H1 (cell line): ENCODE results near the gene CDH22. TPM values are rescaled to one million over a fixed set of nuclear protein-coding genes. Genes with fewer than 3 reads are reported as not detected.

ENCODE experiments used
- CTCF ChIA-PET: fragments of 300-600 bp; sonication (Branson Sonifier 250); formaldehyde crosslinking; loops from one replicate; lab custom pipeline; 2021; ENCODE audit not compliant: partially characterized antibody; lab: Charles Lee
- POLR2A ChIA-PET: fragments of 300-600 bp; sonication (Branson Sonifier 250); formaldehyde crosslinking; loops from one replicate; lab custom pipeline; 2021; ENCODE audit warnings: inconsistent platforms; ENCODE audit not compliant: partially characterized antibody; lab: Charles Lee
- DNase-seq, 2 experiments: peaks; one replicate each; pipeline versions ENCODE4 v3.0.0 to v3.0.0-alpha.2; 2010 to 2022; ENCODE audit warnings: low spot score in 2 of 2, low read depth in 1 of 2, mixed read lengths in 1 of 2
- FAIRE-seq: peaks from 2 replicates; lab custom pipeline; 2011; peaks lifted over from hg19 to GRCh38; lab: Jason Lieb, UNC
- H2AFZ ChIP-seq: 2 replicates; pipeline ENCODE4 v1.8.1; 2012; ENCODE audit warnings: low read length, inconsistent platforms
- H2AK5ac ChIP-seq: 2 replicates; pipeline ENCODE4 v1.6.1; 2013; ENCODE audit warnings: low read depth, low read length
- H2BK120ac ChIP-seq: replicated peaks from 2 replicates; pipeline ENCODE3; 2013; ENCODE audit warnings: low read depth, low read length, inconsistent platforms
- H2BK12ac ChIP-seq: 2 replicates; pipeline ENCODE4 v1.6.1; 2013; ENCODE audit warnings: low read depth, low read length
- H2BK15ac ChIP-seq: 2 replicates; pipeline ENCODE4 v1.6.1; 2013; ENCODE audit warnings: low read length
- H2BK20ac ChIP-seq: 2 replicates; pipeline ENCODE4 v1.6.1; 2013; ENCODE audit warnings: low read length
- H2BK5ac ChIP-seq: 2 replicates; pipeline ENCODE4 v1.6.1; 2013; ENCODE audit warnings: low read depth, low read length
- H3K14ac ChIP-seq: 2 replicates; pipeline ENCODE4 v1.6.1; 2013; ENCODE audit warnings: inconsistent platforms; ENCODE audit not compliant: insufficient read length
- H3K18ac ChIP-seq: 2 replicates; pipeline ENCODE4 v1.6.1; 2013; ENCODE audit warnings: low read length; ENCODE audit errors: extremely low read depth
- H3K23ac ChIP-seq: 2 replicates; pipeline ENCODE4 v1.6.1; 2013; ENCODE audit warnings: inconsistent platforms; ENCODE audit not compliant: insufficient read length
- H3K23me2 ChIP-seq: 2 replicates; pipeline ENCODE4 v1.6.1; 2013; ENCODE audit warnings: low read depth, low read length
- H3K27ac ChIP-seq: 2 replicates; pipeline ENCODE4 v1.6.1; 2011; ENCODE audit warnings: low read depth, low read length, inconsistent platforms
- H3K27me3 ChIP-seq, 4 experiments: replicated peaks in 1 of 4; 1 replicate in 1 of 4; 2 replicates in 3 of 4; pipeline versions ENCODE4 v1.6.1 to v1.8.1; 2011 to 2013; ENCODE audit warnings: low read length in 3 of 4, mild to moderate bottlenecking in 3 of 4, inconsistent platforms in 2 of 4, mixed read lengths in 2 of 4, moderate library complexity in 1 of 4; ENCODE audit not compliant: control insufficient read depth in 3 of 4, insufficient read depth in 3 of 4; ENCODE audit errors: extremely low read depth in 1 of 4
- H3K36me3 ChIP-seq, 4 experiments: 2 replicates each; pipeline versions ENCODE4 v1.6.1 to v1.8.1; 2011 to 2013; ENCODE audit warnings: mild to moderate bottlenecking in 4 of 4, low read length in 3 of 4, moderate library complexity in 2 of 4, control low read depth in 1 of 4, inconsistent platforms in 1 of 4; ENCODE audit not compliant: insufficient read depth in 4 of 4, control insufficient read depth in 2 of 4
- H3K4ac ChIP-seq: replicated peaks from 2 replicates; pipeline ENCODE3; 2013; ENCODE audit warnings: low read length, low read depth, mixed read lengths, inconsistent platforms; ENCODE audit not compliant: insufficient read length
- H3K4me1 ChIP-seq, 4 experiments: replicated peaks in 1 of 4; 1 replicate in 1 of 4; 2 replicates in 3 of 4; pipeline versions ENCODE4 v1.6.1 to v1.8.1; 2011 to 2013; ENCODE audit warnings: low read length in 3 of 4, inconsistent platforms in 2 of 4, mixed read lengths in 1 of 4; ENCODE audit not compliant: insufficient read depth in 4 of 4, control insufficient read depth in 3 of 4
- H3K4me2 ChIP-seq, 2 experiments: 2 replicates each; pipeline versions ENCODE4 v1.6.1 to v1.8.1; 2011 to 2013; ENCODE audit warnings: low read depth in 2 of 2, low read length in 2 of 2, control low read depth in 1 of 2, inconsistent platforms in 1 of 2, mild to moderate bottlenecking in 1 of 2; ENCODE audit not compliant: insufficient read depth in 1 of 2
- H3K4me3 ChIP-seq, 4 experiments: fragments of 200-600, 300-600 bp in 1 of 4; sonication (generic), shearing (Covaris generic), sonication (Bioruptor Twin) in 1 of 4; 2 replicates each; pipeline versions ENCODE4 v1.5.1 to v1.8.1; 2011 to 2016; ENCODE audit warnings: low read length in 4 of 4, low read depth in 3 of 4, control low read depth in 2 of 4, inconsistent platforms in 2 of 4, mild to moderate bottlenecking in 2 of 4, mixed read lengths in 1 of 4, moderate library complexity in 1 of 4; ENCODE audit not compliant: insufficient read depth in 2 of 4; ENCODE audit errors: extremely low read depth in 1 of 4
- H3K56ac ChIP-seq: replicated peaks from 2 replicates; pipeline ENCODE3; 2013; ENCODE audit warnings: low read depth, mild to moderate bottlenecking, mixed read lengths, low read length, inconsistent platforms; ENCODE audit not compliant: insufficient read length
- H3K79me1 ChIP-seq: 2 replicates; pipeline ENCODE4 v1.6.1; 2013; ENCODE audit warnings: low read depth, low read length, control low read depth
- H3K79me2 ChIP-seq, 2 experiments: 2 replicates each; pipeline versions ENCODE4 v1.6.1 to v1.8.1; 2012 to 2013; ENCODE audit warnings: low read length in 2 of 2, mild to moderate bottlenecking in 2 of 2, inconsistent platforms in 1 of 2; ENCODE audit not compliant: insufficient read depth in 2 of 2, control insufficient read depth in 1 of 2
- H3K9ac ChIP-seq, 4 experiments: replicated peaks in 1 of 4; 1 replicate in 1 of 4; 2 replicates in 3 of 4; pipeline versions ENCODE4 v1.6.1 to v1.8.1; 2011 to 2013; ENCODE audit warnings: low read depth in 3 of 4, low read length in 3 of 4, control low read depth in 2 of 4, mild to moderate bottlenecking in 2 of 4, moderate library complexity in 2 of 4, inconsistent platforms in 1 of 4; ENCODE audit errors: extremely low read depth in 1 of 4
- H3K9me3 ChIP-seq, 2 experiments: 2 replicates each; pipeline versions ENCODE4 v1.6.1 to v1.8.1; 2012 to 2013; ENCODE audit warnings: mild to moderate bottlenecking in 2 of 2, moderate library complexity in 2 of 2, control low read depth in 1 of 2, inconsistent platforms in 1 of 2, low read depth in 1 of 2, low read length in 1 of 2, mixed read lengths in 1 of 2; ENCODE audit not compliant: insufficient read depth in 2 of 2
- H4K20me1 ChIP-seq, 2 experiments: replicated peaks in 1 of 2; 2 replicates each; pipeline versions ENCODE3 to v1.8.1; 2011 to 2013; ENCODE audit warnings: inconsistent platforms in 2 of 2, low read length in 2 of 2, mild to moderate bottlenecking in 1 of 2; ENCODE audit not compliant: insufficient read depth in 2 of 2, control insufficient read depth in 1 of 2
- H4K5ac ChIP-seq: 2 replicates; pipeline ENCODE4 v1.6.1; 2013; ENCODE audit warnings: low read length, low read depth, mixed read lengths, inconsistent platforms; ENCODE audit not compliant: insufficient read length
- H4K8ac ChIP-seq: 2 replicates; pipeline ENCODE4 v1.8.0; 2013; ENCODE audit warnings: mild to moderate bottlenecking, moderate library complexity, low read length, inconsistent platforms; ENCODE audit not compliant: insufficient read depth; ENCODE audit errors: extremely low read depth
- H4K91ac ChIP-seq: replicated peaks from 2 replicates; pipeline ENCODE3; 2013; ENCODE audit warnings: low read length, mixed read lengths, inconsistent platforms; ENCODE audit not compliant: insufficient read length
- BCL11A ChIP-seq, 2 experiments: IDR thresholded peaks; one replicate each; pipeline ENCODE4 v1.6.1; 2011; ENCODE audit warnings: low read depth in 2 of 2, low read length in 2 of 2, mild to moderate bottlenecking in 2 of 2
- BRCA1 ChIP-seq: IDR thresholded peaks from 2 replicates; pipeline ENCODE4 v1.6.1; 2012; ENCODE audit warnings: low read depth, low read length, improper control_type of control experiment
- CEBPB ChIP-seq: IDR thresholded peaks from 2 replicates; pipeline ENCODE4 v1.6.1; 2012; ENCODE audit warnings: low read depth, low read length
- CHD2 ChIP-seq: IDR thresholded peaks from 2 replicates; pipeline ENCODE4 v1.6.1; 2012; ENCODE audit warnings: low read length, improper control_type of control experiment
- CREB1 ChIP-seq: IDR thresholded peaks from 2 replicates; pipeline ENCODE4 v1.6.1; 2012; ENCODE audit warnings: inconsistent platforms
- CTCF ChIP-seq, 3 experiments: IDR thresholded peaks; 1 replicate in 2 of 3; 2 replicates in 1 of 3; pipeline versions ENCODE4 v1.5.1 to v1.6.1; 2011; ENCODE audit warnings: low read length in 3 of 3, mild to moderate bottlenecking in 3 of 3, inconsistent platforms in 2 of 3, low read depth in 1 of 3, moderate library complexity in 1 of 3; ENCODE audit not compliant: insufficient read depth in 1 of 3; ENCODE audit errors: control extremely low read depth in 1 of 3
- HDAC2 ChIP-seq, 2 experiments: fragments of 300-600 bp in 1 of 2; sonication (generic) in 1 of 2; IDR thresholded peaks; 2 replicates each; pipeline ENCODE4 v1.6.1; 2011 to 2012; ENCODE audit warnings: low read depth in 2 of 2, low read length in 2 of 2, mild to moderate bottlenecking in 2 of 2, moderate library complexity in 2 of 2, borderline replicate concordance in 1 of 2, inconsistent platforms in 1 of 2
- HDAC6 ChIP-seq: IDR thresholded peaks from one replicate; pipeline ENCODE4 v1.7.1; 2012; ENCODE audit warnings: low read depth, mild to moderate bottlenecking, inconsistent platforms, low read length, moderate library complexity
- NRF1 ChIP-seq: IDR thresholded peaks from 2 replicates; pipeline ENCODE4 v1.6.1; 2011; ENCODE audit warnings: mild to moderate bottlenecking, low read depth, low read length, improper control_type of control experiment
- SP2 ChIP-seq: IDR thresholded peaks from 2 replicates; pipeline ENCODE4 v1.6.1; 2012; ENCODE audit warnings: mild to moderate bottlenecking, low read length, inconsistent platforms
- TAF7 ChIP-seq: optimal IDR thresholded peaks from 2 replicates; pipeline ENCODE3; 2011; ENCODE audit warnings: low read depth, mild to moderate bottlenecking, inconsistent platforms, low read length, moderate library complexity, borderline replicate concordance
- TBP ChIP-seq: IDR thresholded peaks from 2 replicates; pipeline ENCODE4 v1.6.1; 2011; ENCODE audit warnings: low read depth, low read length, improper control_type of control experiment
- TCF12 ChIP-seq: IDR thresholded peaks from 2 replicates; pipeline ENCODE4 v1.6.1; 2011; ENCODE audit warnings: low read depth, mild to moderate bottlenecking, low read length
- WGBS, 2 experiments: shearing (Covaris generic) in 1 of 2; methylation state at CpG; one replicate each; pipeline versions ENCODE4 v1.1.6 to v1.1.7; 2013 to 2015; ENCODE audit warnings: low lambda C conversion rate in 2 of 2, mixed read lengths in 2 of 2, inconsistent platforms in 1 of 2, low coverage in 1 of 2, missing lambda C conversion rate in 1 of 2; ENCODE audit not compliant: insufficient replicate concordance in 2 of 2, insufficient coverage in 1 of 2, insufficient read length in 1 of 2; ENCODE audit errors: extremely low coverage in 1 of 2, missing lambda C conversion rate in 1 of 2; 5-methylcytosine and 5-hydroxymethylcytosine counted together
- polyA plus RNA-seq, 7 experiments: library from polyadenylated mRNA; depleted of rRNA in 3 of 7; stranded (reverse) in 5 of 7; unstranded in 2 of 7; fragments of >200 nt in 5 of 7; fragments of 200-250 nt in 2 of 7; gene quantifications; 1 replicate in 5 of 7; 2 replicates in 1 of 7; 4 replicates in 1 of 7; pipeline versions ENCODE4 v1.2.1 to v1.2.3, GENCODE V29; 2011 to 2013; ENCODE audit warnings: missing spikeins in 2 of 7, mixed read lengths in 2 of 7
- total RNA-seq: library from RNA; stranded (reverse); fragmentation: NEBNext Ultra II Directional; extraction: Animal tissue kit (Norgen Biotek cat#: 25700); gene quantifications from 2 replicates; pipeline ENCODE4 v1.2.1, GENCODE V29; 2021

CDH22 gene
- total and polyA plus RNA-seq, 2 of the 8 experiments (the other 6 are each of a cell fraction or from before 2014, with no cell fraction given) = 0.35 to 0.39 TPM

- ChIA-PET POLR2A (no interaction called here), CTCF (interaction anchor here (0.8 to 18.5 kb wide), 7 partner anchors 12 to 106 kb away, joined by 3 to 233 read pairs (median 8); no protein-coding TSS in a partner anchor)
- H3K4me3 ChIP-seq = no peak overlapping the region
- H3K14ac ChIP-seq = no peak overlapping the region
- H2BK15ac ChIP-seq = no peak overlapping the region
- no peak for DNase-seq
- H3K9me3 ChIP-seq = no peaks in the 10 kb centered on the region
- no peak overlapping the region for H3K56ac ChIP-seq
- no peak overlapping the region for H3K4me2 ChIP-seq
- H3K27me3 ChIP-seq = peaks cover 8 to 28% (median 26%) of the 10 kb centered on the region in 4 experiments
- no peaks in the 10 kb centered on the region for H3K36me3 ChIP-seq
- H3K4me1 ChIP-seq = no peaks in the 10 kb centered on the region; a peak in 1 of 7 replicates
- H4K91ac ChIP-seq = no peak overlapping the region
- H3K4ac ChIP-seq = no peak overlapping the region
- H2BK5ac ChIP-seq = no peak overlapping the region
- no peaks in the 10 kb centered on the region for H3K79me1 ChIP-seq
- no peak overlapping the region for H2BK120ac ChIP-seq
- no peak overlapping the region for H4K8ac ChIP-seq
- no peak overlapping the region for H2AFZ ChIP-seq
- no peak overlapping the region for H3K18ac ChIP-seq
- H3K79me2 ChIP-seq = no peaks in the 10 kb centered on the region
- H3K9ac ChIP-seq = no peak overlapping the region
- no peak overlapping the region for H2AK5ac ChIP-seq
- H3K23me2 ChIP-seq = peaks cover 2% of the 10 kb centered on the region; the same call in 1 of the 2 replicates
- no peak overlapping the region for H2BK20ac ChIP-seq
- no peak overlapping the region for H4K5ac ChIP-seq
- no peak overlapping the region for H3K27ac ChIP-seq
- 92% methylated on average over 10 of the region's 15 CpGs; no CpG with 5 or more reads in 1 of the 2 experiments for WGBS, 2 experiments
- no peaks in the 10 kb centered on the region for H4K20me1 ChIP-seq
- no peak overlapping the region for H2BK12ac ChIP-seq
- no peak overlapping the region for H3K23ac ChIP-seq
- no peak for FAIRE-seq
- no peak for TF ChIP-seq BCL11A (IDR thresholded peaks at IDR 0.05; ENCODE audit: low read depth in 2 of 2, low read length in 2 of 2)
- TF ChIP-seq CTCF (IDR thresholded peaks at IDR 0.05; ENCODE audit: control extremely low read depth in 1 of 3, insufficient read depth in 1 of 3, low read depth in 1 of 3, low read length in 3 of 3) = no peak
- no peak for TF ChIP-seq NRF1
- TF ChIP-seq CREB1 = no peak
- no peak for TF ChIP-seq CEBPB
- no peak for TF ChIP-seq HDAC6
- TF ChIP-seq TAF7 = no peak
- no peak for TF ChIP-seq BRCA1
- no peak for TF ChIP-seq HDAC2 (IDR thresholded peaks at IDR 0.05; ENCODE audit: borderline replicate concordance in 1 of 2, low read depth in 2 of 2, low read length in 2 of 2)
- no peak for TF ChIP-seq TBP
- no peak for TF ChIP-seq TCF12
- TF ChIP-seq SP2 = no peak
- no peak for TF ChIP-seq CHD2
Measured at GRCh38 chr20:46177768-46178167, 130.5 kb downstream of the CDH22 start.
